ENCODE data around the gene HDAC8.
A peak's percentile ranks its signal among the peaks of the same experiment; 100 is the strongest.

HDAC8 gene

DNA sequence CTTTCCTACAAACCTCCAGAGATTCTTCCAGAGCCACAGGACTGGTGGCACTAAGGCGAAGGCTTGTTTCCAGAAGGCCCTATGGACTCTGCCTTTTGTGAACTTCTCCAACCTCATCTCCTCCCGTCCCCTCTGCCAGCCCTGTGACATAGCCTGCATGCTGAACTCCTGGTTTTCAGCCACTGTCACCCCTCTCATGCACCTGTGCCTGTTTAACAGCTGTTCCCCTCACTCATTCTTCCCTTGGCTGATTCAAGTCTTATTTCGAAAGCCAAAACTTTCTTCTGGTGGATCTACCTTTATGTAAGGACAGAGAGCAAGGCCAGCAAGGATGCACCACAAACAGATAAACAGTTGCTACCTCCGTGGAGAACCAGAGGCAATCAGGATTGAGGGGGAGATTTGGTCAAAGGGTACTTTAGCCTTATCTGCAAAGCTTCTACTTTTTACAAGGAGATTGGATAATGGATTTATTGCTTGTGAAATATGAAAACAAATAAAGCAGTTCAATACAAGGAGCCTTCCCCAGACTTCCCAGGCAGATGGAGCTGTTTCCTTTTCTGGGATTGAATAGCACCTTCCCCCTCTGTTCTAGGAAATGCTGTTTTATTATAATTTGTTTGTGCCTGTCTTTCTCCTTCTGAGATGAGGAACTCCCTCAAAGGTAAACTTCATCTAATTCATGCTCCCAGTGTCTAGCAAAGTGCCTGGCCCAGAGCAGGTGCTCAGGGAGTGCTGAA, 272.6 kb downstream of the HDAC8 start:
- TF ChIP-seq EZH2phosphoT487 (IDR thresholded peaks at IDR 0.05; ENCODE audit: low read length), result no peak
- TF ChIP-seq, protein P1, sequence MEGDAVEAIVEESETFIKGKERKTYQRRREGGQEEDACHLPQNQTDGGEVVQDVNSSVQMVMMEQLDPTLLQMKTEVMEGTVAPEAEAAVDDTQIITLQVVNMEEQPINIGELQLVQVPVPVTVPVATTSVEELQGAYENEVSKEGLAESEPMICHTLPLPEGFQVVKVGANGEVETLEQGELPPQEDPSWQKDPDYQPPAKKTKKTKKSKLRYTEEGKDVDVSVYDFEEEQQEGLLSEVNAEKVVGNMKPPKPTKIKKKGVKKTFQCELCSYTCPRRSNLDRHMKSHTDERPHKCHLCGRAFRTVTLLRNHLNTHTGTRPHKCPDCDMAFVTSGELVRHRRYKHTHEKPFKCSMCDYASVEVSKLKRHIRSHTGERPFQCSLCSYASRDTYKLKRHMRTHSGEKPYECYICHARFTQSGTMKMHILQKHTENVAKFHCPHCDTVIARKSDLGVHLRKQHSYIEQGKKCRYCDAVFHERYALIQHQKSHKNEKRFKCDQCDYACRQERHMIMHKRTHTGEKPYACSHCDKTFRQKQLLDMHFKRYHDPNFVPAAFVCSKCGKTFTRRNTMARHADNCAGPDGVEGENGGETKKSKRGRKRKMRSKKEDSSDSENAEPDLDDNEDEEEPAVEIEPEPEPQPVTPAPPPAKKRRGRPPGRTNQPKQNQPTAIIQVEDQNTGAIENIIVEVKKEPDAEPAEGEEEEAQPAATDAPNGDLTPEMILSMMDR (IDR thresholded peaks at IDR 0.05; ENCODE audit: low read length), result no peak
- no peak for TF ChIP-seq EZH2 (optimal IDR thresholded peaks at IDR 0.05; ENCODE audit: low read depth, low read length)
- Histone ChIP-seq H3K27me3 (replicated peaks; ENCODE audit: insufficient read depth, low read length) (peaks cover 16% of the 10 kb centered on the region), H3K4me2 (ENCODE audit: low read depth, low read length) (no peak overlapping the region)

DNA sequence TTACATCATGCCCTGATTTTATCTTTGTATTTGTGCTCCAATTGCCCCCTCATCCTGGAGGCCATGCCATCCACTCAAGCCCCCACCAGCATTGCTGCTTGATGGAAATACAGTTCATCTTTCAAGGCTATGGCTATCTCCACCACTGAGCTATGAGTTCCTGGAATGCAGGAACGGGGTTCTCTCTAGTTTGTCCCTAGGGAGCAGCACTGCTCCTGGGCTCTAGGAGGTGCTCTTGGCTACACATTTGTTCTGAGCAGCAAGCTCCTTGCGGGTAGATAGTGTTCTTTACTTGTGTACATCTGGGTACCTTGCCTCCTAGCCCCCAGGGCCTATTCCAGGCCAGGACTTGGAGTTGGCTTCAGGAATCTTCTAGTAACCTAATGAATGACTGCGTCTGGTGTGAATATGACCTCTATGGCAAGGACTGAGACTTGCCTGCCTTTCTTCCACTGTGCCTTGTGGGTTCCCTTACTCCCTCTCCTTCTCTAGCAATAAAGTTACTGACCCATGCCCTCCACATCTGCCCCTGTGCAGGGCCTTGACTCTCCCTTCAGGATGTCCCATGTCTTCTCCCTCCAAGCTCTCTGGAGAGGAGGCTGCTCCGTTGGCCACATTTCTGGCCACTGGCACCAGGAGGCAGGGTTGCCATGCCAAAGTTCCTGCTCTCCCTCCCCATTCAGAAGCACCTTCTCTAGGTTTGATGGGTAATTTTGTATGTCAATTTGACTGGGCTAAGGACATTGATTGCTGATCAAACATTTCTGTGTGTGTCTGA, 274.5 kb downstream of the HDAC8 start:
- no peaks in the 10 kb centered on the region for H4K20me1 ChIP-seq (ENCODE audit: insufficient read depth, low read length)
- no peak for TF ChIP-seq EZH2phosphoT487 (IDR thresholded peaks at IDR 0.05; ENCODE audit: low read length)
- TF ChIP-seq, protein P1 (IDR thresholded peaks at IDR 0.05; ENCODE audit: low read length), result peak; percentile 35
- TF ChIP-seq EZH2 (optimal IDR thresholded peaks at IDR 0.05; ENCODE audit: low read depth, low read length), result no peak
- H2AFZ ChIP-seq (ENCODE audit: low read length), result no peak overlapping the region
- no peak overlapping the region for H3K9ac ChIP-seq (ENCODE audit: low read length)
- H3K4me1 ChIP-seq (ENCODE audit: low read length), result no peaks in the 10 kb centered on the region
- H3K9me2 ChIP-seq (replicated peaks; ENCODE audit: insufficient read depth, low read length), result no peaks in the 10 kb centered on the region
- no peaks in the 10 kb centered on the region for H3K9me3 ChIP-seq (replicated peaks; ENCODE audit: insufficient read depth, low read length)
- no peaks in the 10 kb centered on the region for H3K36me3 ChIP-seq (replicated peaks; ENCODE audit: insufficient read depth, low read length)
- DNase-seq, result peak; percentile 17
- H3K27me3 ChIP-seq (replicated peaks; ENCODE audit: insufficient read depth, low read length), result no peaks in the 10 kb centered on the region
- H3K4me2 ChIP-seq (ENCODE audit: low read depth, low read length), result no peak overlapping the region
- H3K79me2 ChIP-seq (ENCODE audit: low read length), result no peaks in the 10 kb centered on the region
- no peak overlapping the region for H3K27ac ChIP-seq (ENCODE audit: low read length)
- no peaks in the 10 kb centered on the region for H3F3A ChIP-seq (ENCODE audit: insufficient read depth, low read length)
- no peak overlapping the region for H3K4me3 ChIP-seq (ENCODE audit: low read length)

More for the DNA sequence above, 272.6 kb downstream of the HDAC8 start:
- H3K36me3 ChIP-seq (replicated peaks; ENCODE audit: insufficient read depth, low read length), result no peaks in the 10 kb centered on the region
- no peaks in the 10 kb centered on the region for H4K20me1 ChIP-seq (ENCODE audit: insufficient read depth, low read length)
- no peak overlapping the region for H3K9ac ChIP-seq (ENCODE audit: low read length)
- no peak overlapping the region for H3K27ac ChIP-seq (ENCODE audit: low read length)
- no peaks in the 10 kb centered on the region for H3K9me2 ChIP-seq (replicated peaks; ENCODE audit: insufficient read depth, low read length)
- H3K4me1 ChIP-seq (ENCODE audit: low read length), result no peaks in the 10 kb centered on the region
- H3F3A ChIP-seq (ENCODE audit: insufficient read depth, low read length), result no peaks in the 10 kb centered on the region
- no peaks in the 10 kb centered on the region for H3K9me3 ChIP-seq (replicated peaks; ENCODE audit: insufficient read depth, low read length)
- no peak overlapping the region for H3K4me3 ChIP-seq (ENCODE audit: low read length)
- DNase-seq, result no peak
- no peaks in the 10 kb centered on the region for H3K79me2 ChIP-seq (ENCODE audit: low read length)
- no peak overlapping the region for H2AFZ ChIP-seq (ENCODE audit: low read length)

DNA sequence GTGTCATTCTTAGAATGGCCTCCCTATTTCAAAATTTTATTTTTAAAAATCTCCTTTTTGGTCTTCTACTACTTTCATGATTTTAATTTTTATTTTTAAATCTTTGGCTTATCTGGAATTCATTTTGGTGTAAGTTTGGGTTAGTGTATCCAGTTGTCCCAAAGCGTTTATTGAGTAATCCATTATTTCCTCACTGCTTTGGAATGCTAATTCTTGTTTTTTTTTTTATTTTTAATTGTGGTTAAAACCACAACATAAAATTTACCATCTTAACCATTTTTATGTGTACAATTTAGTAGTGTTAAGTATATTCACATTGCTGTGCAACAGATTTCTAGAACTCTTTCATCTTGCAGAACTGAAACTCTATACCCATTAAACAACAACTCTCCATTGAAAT, 275.7 kb downstream of the HDAC8 start:
- H3K4me3 ChIP-seq (ENCODE audit: low read length), result no peak overlapping the region

More for the DNA sequence above, 275.7 kb downstream of the HDAC8 start:
- no peaks in the 10 kb centered on the region for H4K20me1 ChIP-seq (ENCODE audit: insufficient read depth, low read length)
- H3K79me2 ChIP-seq (ENCODE audit: low read length), result no peaks in the 10 kb centered on the region
- TF ChIP-seq EZH2phosphoT487 (IDR thresholded peaks at IDR 0.05; ENCODE audit: low read length), result no peak
- TF ChIP-seq, protein P1 (IDR thresholded peaks at IDR 0.05; ENCODE audit: low read length), result no peak
- no peak for TF ChIP-seq EZH2 (optimal IDR thresholded peaks at IDR 0.05; ENCODE audit: low read depth, low read length)
- H3K27me3 ChIP-seq (replicated peaks; ENCODE audit: insufficient read depth, low read length), result no peaks in the 10 kb centered on the region
- H2AFZ ChIP-seq (ENCODE audit: low read length), result no peak overlapping the region
- H3K4me1 ChIP-seq (ENCODE audit: low read length), result no peaks in the 10 kb centered on the region
- H3K9me2 ChIP-seq (replicated peaks; ENCODE audit: insufficient read depth, low read length), result no peaks in the 10 kb centered on the region
- DNase-seq, result no peak
- no peaks in the 10 kb centered on the region for H3F3A ChIP-seq (ENCODE audit: insufficient read depth, low read length)
- no peak overlapping the region for H3K27ac ChIP-seq (ENCODE audit: low read length)
- no peaks in the 10 kb centered on the region for H3K36me3 ChIP-seq (replicated peaks; ENCODE audit: insufficient read depth, low read length)
- no peak overlapping the region for H3K9ac ChIP-seq (ENCODE audit: low read length)
- no peak overlapping the region for H3K4me2 ChIP-seq (ENCODE audit: low read depth, low read length)
- H3K9me3 ChIP-seq (replicated peaks; ENCODE audit: insufficient read depth, low read length), result no peaks in the 10 kb centered on the region
